Stimulated activated CD4-positive, alpha-beta T cell treated with anti-CD3 and anti-CD28 coated beads, Interleukin-2, amount 100 ng/mL, for 4 hours (primary cell): Measurements from ENCODE around the gene TMEM44.

Experiments
- DNase-seq: peaks from one replicate; pipeline ENCODE4 v3.0.0-alpha.2; 2020; ENCODE audit warnings: low read depth

Gene TMEM44

DNA sequence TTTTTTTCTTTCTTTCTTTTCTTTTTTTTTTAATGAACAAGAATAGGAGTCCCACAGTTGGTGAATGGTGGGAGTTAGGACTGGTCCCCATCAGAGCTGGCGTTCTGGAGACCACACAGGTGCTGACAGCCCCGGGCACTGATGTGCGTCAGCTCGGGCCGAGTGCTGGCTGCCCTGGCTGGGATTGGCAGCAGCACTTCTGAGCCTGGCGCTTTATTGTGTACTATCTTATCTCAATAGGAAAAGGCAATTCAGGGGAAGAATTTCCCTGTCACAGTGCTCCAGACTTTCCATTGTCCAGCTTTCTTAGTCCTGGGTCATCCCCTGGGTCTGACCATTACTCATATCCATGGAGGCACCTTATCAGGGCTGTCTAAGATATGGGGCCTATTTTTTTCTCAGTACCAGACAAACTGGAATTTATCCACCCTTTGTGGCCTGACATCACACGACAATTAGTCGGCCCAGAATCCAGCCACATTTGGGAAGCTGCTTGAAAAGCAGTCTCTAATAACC lies 54.1 kb downstream of the TMEM44 start:
- no peak for DNase-seq

DNA sequence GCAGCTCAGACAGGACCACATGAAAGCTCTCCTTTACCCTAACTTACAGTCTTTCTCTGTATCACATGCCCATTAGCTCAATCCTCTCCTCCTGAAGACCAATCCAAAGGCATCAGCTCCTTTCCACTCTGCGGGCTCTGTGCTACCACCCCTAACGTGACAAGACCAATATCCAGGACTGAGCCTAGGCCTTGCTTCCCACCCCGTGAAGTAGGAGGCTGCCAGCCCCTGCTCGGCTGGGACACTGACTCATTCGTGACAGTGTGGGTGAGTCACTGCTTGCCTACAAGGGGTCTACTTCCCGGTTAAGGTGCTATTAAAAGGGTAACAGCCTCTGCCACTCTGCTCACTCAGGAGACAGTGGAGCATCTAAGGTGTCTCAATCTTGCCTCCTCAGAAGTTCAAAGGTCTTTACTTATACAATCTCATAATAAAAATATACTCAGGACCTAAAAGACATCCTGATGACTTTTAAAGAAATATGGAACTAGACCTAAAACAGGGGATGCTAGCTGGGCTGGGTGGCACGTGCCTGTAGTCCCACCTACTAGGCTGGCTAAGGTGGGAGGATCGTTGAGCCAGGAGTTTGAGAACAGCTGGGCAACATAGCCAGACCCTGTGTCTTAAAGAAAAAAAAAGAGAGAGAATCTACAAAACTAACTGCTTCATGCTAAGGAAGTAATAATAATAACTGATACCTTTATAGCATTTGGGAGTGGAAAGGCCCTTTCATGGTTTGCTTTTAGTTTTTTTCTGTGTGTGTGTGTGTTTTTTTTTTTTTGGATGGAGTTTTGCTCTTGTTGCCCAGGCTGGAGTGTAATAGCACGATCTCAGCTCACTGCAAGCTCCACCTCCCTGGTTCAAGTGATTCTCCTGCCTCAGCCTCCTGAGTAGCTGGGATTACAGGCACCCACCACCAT lies 55.0 kb downstream of the TMEM44 start:
- DNase-seq = peak; percentile 33

- DNase-seq = no peak
These were observed 57.6 kb downstream of the TMEM44 start for GRCh38 chr3:194575484-194576210.

GRCh38 chr3:194574639-194575483 lies 58.4 kb downstream of the TMEM44 start:
- no peak for DNase-seq

- peak; percentile 22 for DNase-seq
These were observed 59.4 kb downstream of the TMEM44 start for GRCh38 chr3:194573680-194574437.

GRCh38 chr3:194572944-194573491 lies 60.2 kb downstream of the TMEM44 start:
- no peak for DNase-seq

DNA sequence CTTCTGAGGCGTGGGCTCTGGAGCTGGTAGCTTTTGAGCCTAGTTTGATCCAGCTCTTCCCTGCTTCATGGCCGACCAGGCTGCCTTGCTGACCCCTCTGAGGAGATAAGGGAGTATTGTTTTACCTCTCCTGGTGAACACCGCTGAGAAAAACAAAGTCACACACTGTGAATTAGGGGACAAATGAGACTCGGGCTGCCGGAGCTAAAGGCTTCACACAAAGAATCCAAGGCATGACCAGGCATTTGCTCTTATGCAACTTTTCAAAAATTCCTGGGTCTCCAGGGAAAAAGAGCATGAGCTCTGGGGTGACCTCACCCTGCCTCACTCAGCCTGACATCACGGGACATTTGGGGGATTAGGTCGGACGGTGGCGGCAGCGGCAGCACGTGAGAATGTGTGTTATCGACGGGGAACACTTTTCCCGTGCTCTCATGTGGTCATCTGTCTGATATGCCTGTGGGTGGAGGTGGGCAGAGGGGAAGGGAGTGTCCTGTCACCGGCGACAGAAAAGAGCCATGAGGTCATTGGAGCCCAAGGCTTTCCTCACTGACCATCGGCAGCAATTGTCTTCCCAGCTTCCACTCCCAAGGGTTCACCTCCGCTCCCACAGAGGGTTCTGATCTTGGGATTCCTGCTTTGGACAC lies 61.0 kb downstream of the TMEM44 start:
- no peak for DNase-seq

GRCh38 chr3:194571491-194572142 lies 61.6 kb downstream of the TMEM44 start:
- no peak for DNase-seq

- DNase-seq = no peak
These were observed 62.3 kb downstream of the TMEM44 start for GRCh38 chr3:194570898-194571297.

- no peak for DNase-seq
These were observed 63.0 kb downstream of the TMEM44 start for GRCh38 chr3:194570235-194570634.

GRCh38 chr3:194569252-194569651 lies 64.0 kb downstream of the TMEM44 start:
- DNase-seq = no peak

- DNase-seq = no peak
These were observed 67.5 kb downstream of the TMEM44 start for GRCh38 chr3:194565597-194566190.

DNA sequence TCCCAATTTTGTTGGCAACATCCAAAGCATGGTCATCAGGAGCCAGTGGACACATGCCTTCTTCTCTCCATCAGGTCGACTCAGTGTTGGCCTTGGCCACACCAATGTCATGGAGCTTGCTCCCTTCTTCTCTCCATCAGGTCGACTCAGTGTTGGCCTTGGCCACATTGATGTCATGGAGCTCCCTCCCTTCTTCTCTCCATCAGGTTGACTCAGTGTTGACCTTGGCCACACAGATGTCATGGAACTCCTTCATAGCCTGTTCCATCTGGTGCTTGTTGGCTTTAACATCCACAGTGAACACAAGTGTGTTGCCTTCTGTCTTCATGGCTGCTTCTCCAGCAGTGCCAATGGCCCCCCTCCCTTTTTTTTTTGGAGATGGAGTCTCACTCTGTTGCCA lies 70.2 kb downstream of the TMEM44 start:
- no peak for DNase-seq

- DNase-seq = no peak
These were observed 71.8 kb downstream of the TMEM44 start for GRCh38 chr3:194561306-194561974.

GRCh38 chr3:194560047-194560446 lies 73.2 kb downstream of the TMEM44 start:
- no peak for DNase-seq

DNA sequence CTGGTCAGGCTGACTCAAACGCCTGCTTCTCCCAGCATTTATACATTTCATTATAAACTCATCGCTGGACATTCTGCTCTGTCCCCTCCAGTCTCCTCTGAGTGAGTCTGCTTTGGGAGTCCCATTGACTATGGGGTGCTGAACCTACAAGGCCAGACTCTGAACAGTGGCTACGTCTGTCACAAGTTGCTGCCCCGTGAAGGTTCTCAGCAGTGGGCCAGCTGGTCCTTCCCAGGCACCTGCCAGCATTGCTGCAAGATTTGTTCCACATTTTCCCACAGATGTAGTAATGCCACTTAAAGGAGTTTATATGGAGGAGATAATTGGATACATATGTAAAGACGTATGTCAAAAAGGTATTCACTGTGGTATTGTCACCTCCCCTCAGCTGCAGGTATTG lies 73.7 kb downstream of the TMEM44 start:
- DNase-seq = no peak

DNA sequence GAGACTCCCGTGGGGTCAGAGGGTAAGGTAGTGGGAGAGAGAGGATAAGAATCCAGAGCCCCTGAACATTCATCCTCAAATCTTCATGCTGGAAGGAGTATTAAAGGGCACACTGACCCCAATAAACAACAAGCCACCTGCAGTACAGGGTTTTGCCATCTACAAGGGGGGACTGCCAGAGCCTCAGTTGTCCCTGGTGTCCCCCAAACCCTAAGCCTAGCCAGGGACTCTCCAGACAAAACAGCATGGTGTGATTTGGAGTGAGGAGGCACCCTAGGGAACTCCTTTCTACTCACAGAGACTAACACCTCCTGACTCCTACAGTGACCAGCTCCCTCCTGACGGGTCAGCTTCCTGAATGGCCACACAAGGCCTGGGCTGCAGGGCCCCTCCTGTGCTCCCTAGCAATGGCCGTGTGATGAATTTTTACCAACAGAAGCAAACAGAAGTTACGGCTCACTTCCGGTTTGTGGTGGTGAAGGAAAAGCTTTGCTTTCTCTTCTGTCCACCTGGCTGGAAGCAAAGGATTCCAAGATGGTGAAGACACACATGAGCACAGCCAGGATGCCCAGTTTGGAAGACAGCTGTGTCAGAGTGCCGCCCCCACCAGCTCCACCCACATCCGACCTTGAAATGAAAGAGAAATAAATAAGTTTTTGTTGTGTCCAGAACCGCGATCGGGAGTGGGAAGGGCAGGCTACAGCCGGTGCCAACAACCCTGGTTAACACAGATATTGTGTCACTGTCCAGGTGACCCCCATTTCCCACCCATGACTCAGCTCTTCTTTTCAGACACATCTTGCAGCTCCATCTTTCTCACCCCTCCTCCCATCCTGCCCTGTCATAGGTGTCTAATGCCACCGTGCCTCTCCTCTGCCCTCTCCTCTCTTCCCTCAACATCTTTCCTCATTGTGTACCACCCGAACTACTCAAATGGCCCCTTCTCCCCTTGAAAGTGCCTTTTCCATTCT lies 76.8 kb downstream of the TMEM44 start:
- no peak for DNase-seq
